H1 (cell line): Measurements from ENCODE around the gene COA1. TPM values are rescaled to one million over a fixed set of nuclear protein-coding genes. Genes with fewer than 3 reads are reported as not detected.

Source experiments
- CTCF ChIA-PET: fragments of 300-600 bp; sonication (Branson Sonifier 250); formaldehyde crosslinking; loops from one replicate; lab custom pipeline; 2021; ENCODE audit not compliant: partially characterized antibody; lab: Charles Lee
- POLR2A ChIA-PET: fragments of 300-600 bp; sonication (Branson Sonifier 250); formaldehyde crosslinking; loops from one replicate; lab custom pipeline; 2021; ENCODE audit warnings: inconsistent platforms; ENCODE audit not compliant: partially characterized antibody; lab: Charles Lee
- DNase-seq, 2 experiments: peaks; one replicate each; pipeline versions ENCODE4 v3.0.0 to v3.0.0-alpha.2; 2010 to 2022; ENCODE audit warnings: low spot score in 2 of 2, low read depth in 1 of 2, mixed read lengths in 1 of 2
- FAIRE-seq: peaks from 2 replicates; lab custom pipeline; 2011; peaks lifted over from hg19 to GRCh38; lab: Jason Lieb, UNC
- H2AFZ ChIP-seq: 2 replicates; pipeline ENCODE4 v1.8.1; 2012; ENCODE audit warnings: low read length, inconsistent platforms
- H2AK5ac ChIP-seq: 2 replicates; pipeline ENCODE4 v1.6.1; 2013; ENCODE audit warnings: low read depth, low read length
- H2BK120ac ChIP-seq: replicated peaks from 2 replicates; pipeline ENCODE3; 2013; ENCODE audit warnings: low read depth, low read length, inconsistent platforms
- H2BK12ac ChIP-seq: 2 replicates; pipeline ENCODE4 v1.6.1; 2013; ENCODE audit warnings: low read depth, low read length
- H2BK15ac ChIP-seq: 2 replicates; pipeline ENCODE4 v1.6.1; 2013; ENCODE audit warnings: low read length
- H2BK20ac ChIP-seq: 2 replicates; pipeline ENCODE4 v1.6.1; 2013; ENCODE audit warnings: low read length
- H2BK5ac ChIP-seq: 2 replicates; pipeline ENCODE4 v1.6.1; 2013; ENCODE audit warnings: low read depth, low read length
- H3K14ac ChIP-seq: 2 replicates; pipeline ENCODE4 v1.6.1; 2013; ENCODE audit warnings: inconsistent platforms; ENCODE audit not compliant: insufficient read length
- H3K18ac ChIP-seq: 2 replicates; pipeline ENCODE4 v1.6.1; 2013; ENCODE audit warnings: low read length; ENCODE audit errors: extremely low read depth
- H3K23ac ChIP-seq: 2 replicates; pipeline ENCODE4 v1.6.1; 2013; ENCODE audit warnings: inconsistent platforms; ENCODE audit not compliant: insufficient read length
- H3K23me2 ChIP-seq: 2 replicates; pipeline ENCODE4 v1.6.1; 2013; ENCODE audit warnings: low read depth, low read length
- H3K27ac ChIP-seq: 2 replicates; pipeline ENCODE4 v1.6.1; 2011; ENCODE audit warnings: low read depth, low read length, inconsistent platforms
- H3K27me3 ChIP-seq, 4 experiments: replicated peaks in 1 of 4; 1 replicate in 1 of 4; 2 replicates in 3 of 4; pipeline versions ENCODE4 v1.6.1 to v1.8.1; 2011 to 2013; ENCODE audit warnings: low read length in 3 of 4, mild to moderate bottlenecking in 3 of 4, inconsistent platforms in 2 of 4, mixed read lengths in 2 of 4, moderate library complexity in 1 of 4; ENCODE audit not compliant: control insufficient read depth in 3 of 4, insufficient read depth in 3 of 4; ENCODE audit errors: extremely low read depth in 1 of 4
- H3K36me3 ChIP-seq, 4 experiments: 2 replicates each; pipeline versions ENCODE4 v1.6.1 to v1.8.1; 2011 to 2013; ENCODE audit warnings: mild to moderate bottlenecking in 4 of 4, low read length in 3 of 4, moderate library complexity in 2 of 4, control low read depth in 1 of 4, inconsistent platforms in 1 of 4; ENCODE audit not compliant: insufficient read depth in 4 of 4, control insufficient read depth in 2 of 4
- H3K4ac ChIP-seq: replicated peaks from 2 replicates; pipeline ENCODE3; 2013; ENCODE audit warnings: low read length, low read depth, mixed read lengths, inconsistent platforms; ENCODE audit not compliant: insufficient read length
- H3K4me1 ChIP-seq, 4 experiments: replicated peaks in 1 of 4; 1 replicate in 1 of 4; 2 replicates in 3 of 4; pipeline versions ENCODE4 v1.6.1 to v1.8.1; 2011 to 2013; ENCODE audit warnings: low read length in 3 of 4, inconsistent platforms in 2 of 4, mixed read lengths in 1 of 4; ENCODE audit not compliant: insufficient read depth in 4 of 4, control insufficient read depth in 3 of 4
- H3K4me2 ChIP-seq, 2 experiments: 2 replicates each; pipeline versions ENCODE4 v1.6.1 to v1.8.1; 2011 to 2013; ENCODE audit warnings: low read depth in 2 of 2, low read length in 2 of 2, control low read depth in 1 of 2, inconsistent platforms in 1 of 2, mild to moderate bottlenecking in 1 of 2; ENCODE audit not compliant: insufficient read depth in 1 of 2
- H3K4me3 ChIP-seq, 4 experiments: fragments of 200-600, 300-600 bp in 1 of 4; sonication (generic), shearing (Covaris generic), sonication (Bioruptor Twin) in 1 of 4; 2 replicates each; pipeline versions ENCODE4 v1.5.1 to v1.8.1; 2011 to 2016; ENCODE audit warnings: low read length in 4 of 4, low read depth in 3 of 4, control low read depth in 2 of 4, inconsistent platforms in 2 of 4, mild to moderate bottlenecking in 2 of 4, mixed read lengths in 1 of 4, moderate library complexity in 1 of 4; ENCODE audit not compliant: insufficient read depth in 2 of 4; ENCODE audit errors: extremely low read depth in 1 of 4
- H3K56ac ChIP-seq: replicated peaks from 2 replicates; pipeline ENCODE3; 2013; ENCODE audit warnings: low read depth, mild to moderate bottlenecking, mixed read lengths, low read length, inconsistent platforms; ENCODE audit not compliant: insufficient read length
- H3K79me1 ChIP-seq: 2 replicates; pipeline ENCODE4 v1.6.1; 2013; ENCODE audit warnings: low read depth, low read length, control low read depth
- H3K79me2 ChIP-seq, 2 experiments: 2 replicates each; pipeline versions ENCODE4 v1.6.1 to v1.8.1; 2012 to 2013; ENCODE audit warnings: low read length in 2 of 2, mild to moderate bottlenecking in 2 of 2, inconsistent platforms in 1 of 2; ENCODE audit not compliant: insufficient read depth in 2 of 2, control insufficient read depth in 1 of 2
- H3K9ac ChIP-seq, 4 experiments: replicated peaks in 1 of 4; 1 replicate in 1 of 4; 2 replicates in 3 of 4; pipeline versions ENCODE4 v1.6.1 to v1.8.1; 2011 to 2013; ENCODE audit warnings: low read depth in 3 of 4, low read length in 3 of 4, control low read depth in 2 of 4, mild to moderate bottlenecking in 2 of 4, moderate library complexity in 2 of 4, inconsistent platforms in 1 of 4; ENCODE audit errors: extremely low read depth in 1 of 4
- H3K9me3 ChIP-seq, 2 experiments: 2 replicates each; pipeline versions ENCODE4 v1.6.1 to v1.8.1; 2012 to 2013; ENCODE audit warnings: mild to moderate bottlenecking in 2 of 2, moderate library complexity in 2 of 2, control low read depth in 1 of 2, inconsistent platforms in 1 of 2, low read depth in 1 of 2, low read length in 1 of 2, mixed read lengths in 1 of 2; ENCODE audit not compliant: insufficient read depth in 2 of 2
- H4K20me1 ChIP-seq, 2 experiments: replicated peaks in 1 of 2; 2 replicates each; pipeline versions ENCODE3 to v1.8.1; 2011 to 2013; ENCODE audit warnings: inconsistent platforms in 2 of 2, low read length in 2 of 2, mild to moderate bottlenecking in 1 of 2; ENCODE audit not compliant: insufficient read depth in 2 of 2, control insufficient read depth in 1 of 2
- H4K5ac ChIP-seq: 2 replicates; pipeline ENCODE4 v1.6.1; 2013; ENCODE audit warnings: low read length, low read depth, mixed read lengths, inconsistent platforms; ENCODE audit not compliant: insufficient read length
- H4K8ac ChIP-seq: 2 replicates; pipeline ENCODE4 v1.8.0; 2013; ENCODE audit warnings: mild to moderate bottlenecking, moderate library complexity, low read length, inconsistent platforms; ENCODE audit not compliant: insufficient read depth; ENCODE audit errors: extremely low read depth
- H4K91ac ChIP-seq: replicated peaks from 2 replicates; pipeline ENCODE3; 2013; ENCODE audit warnings: low read length, mixed read lengths, inconsistent platforms; ENCODE audit not compliant: insufficient read length
- BCL11A ChIP-seq, 2 experiments: IDR thresholded peaks; one replicate each; pipeline ENCODE4 v1.6.1; 2011; ENCODE audit warnings: low read depth in 2 of 2, low read length in 2 of 2, mild to moderate bottlenecking in 2 of 2
- CBX5 ChIP-seq: fragments of 300-800, 300-1000 bp; sonication (generic); IDR thresholded peaks from 2 replicates; pipeline ENCODE4 v1.7.1; 2016; ENCODE audit warnings: antibody characterized with exemption, low read length, low read depth
- CHD1 ChIP-seq: IDR thresholded peaks from 2 replicates; pipeline ENCODE4 v1.6.1; 2012; ENCODE audit warnings: low read depth, low read length, improper control_type of control experiment
- FOSL1 ChIP-seq: IDR thresholded peaks from 2 replicates; pipeline ENCODE4 v1.6.1; 2011; ENCODE audit warnings: mild to moderate bottlenecking, low read depth, low read length, moderate library complexity; ENCODE audit not compliant: insufficient read depth
- HDAC6 ChIP-seq: IDR thresholded peaks from one replicate; pipeline ENCODE4 v1.7.1; 2012; ENCODE audit warnings: low read depth, mild to moderate bottlenecking, inconsistent platforms, low read length, moderate library complexity
- POLR2AphosphoS5 ChIP-seq: IDR thresholded peaks from 2 replicates; pipeline ENCODE4 v1.6.1; 2011; ENCODE audit warnings: low read depth, low read length
- RFX5 ChIP-seq: IDR thresholded peaks from 2 replicates; pipeline ENCODE4 v1.6.1; 2011; ENCODE audit warnings: low read depth, low read length, improper control_type of control experiment, borderline replicate concordance
- YY1 ChIP-seq: IDR thresholded peaks from 2 replicates; pipeline ENCODE4 v1.6.1; 2011; ENCODE audit warnings: low read depth, mild to moderate bottlenecking, low read length
- WGBS, 2 experiments: shearing (Covaris generic) in 1 of 2; methylation state at CpG; one replicate each; pipeline versions ENCODE4 v1.1.6 to v1.1.7; 2013 to 2015; ENCODE audit warnings: low lambda C conversion rate in 2 of 2, mixed read lengths in 2 of 2, inconsistent platforms in 1 of 2, low coverage in 1 of 2, missing lambda C conversion rate in 1 of 2; ENCODE audit not compliant: insufficient replicate concordance in 2 of 2, insufficient coverage in 1 of 2, insufficient read length in 1 of 2; ENCODE audit errors: extremely low coverage in 1 of 2, missing lambda C conversion rate in 1 of 2; 5-methylcytosine and 5-hydroxymethylcytosine counted together
- polyA plus RNA-seq, 7 experiments: library from polyadenylated mRNA; depleted of rRNA in 3 of 7; stranded (reverse) in 5 of 7; unstranded in 2 of 7; fragments of >200 nt in 5 of 7; fragments of 200-250 nt in 2 of 7; gene quantifications; 1 replicate in 5 of 7; 2 replicates in 1 of 7; 4 replicates in 1 of 7; pipeline versions ENCODE4 v1.2.1 to v1.2.3, GENCODE V29; 2011 to 2013; ENCODE audit warnings: missing spikeins in 2 of 7, mixed read lengths in 2 of 7
- total RNA-seq: library from RNA; stranded (reverse); fragmentation: NEBNext Ultra II Directional; extraction: Animal tissue kit (Norgen Biotek cat#: 25700); gene quantifications from 2 replicates; pipeline ENCODE4 v1.2.1, GENCODE V29; 2021
- TF ChIP-seq, protein P1 (sequence below), 3 experiments: IDR thresholded peaks; 1 replicate in 2 of 3; 2 replicates in 1 of 3; pipeline versions ENCODE4 v1.5.1 to v1.6.1; 2011; ENCODE audit warnings: low read length in 3 of 3, mild to moderate bottlenecking in 3 of 3, inconsistent platforms in 2 of 3, low read depth in 1 of 3, moderate library complexity in 1 of 3; ENCODE audit not compliant: insufficient read depth in 1 of 3; ENCODE audit errors: control extremely low read depth in 1 of 3

Gene COA1
- total and polyA plus RNA-seq, 2 of the 8 experiments (the other 6 are each of a cell fraction or from before 2014, with no cell fraction given): 98.6 to 143 TPM

DNA sequence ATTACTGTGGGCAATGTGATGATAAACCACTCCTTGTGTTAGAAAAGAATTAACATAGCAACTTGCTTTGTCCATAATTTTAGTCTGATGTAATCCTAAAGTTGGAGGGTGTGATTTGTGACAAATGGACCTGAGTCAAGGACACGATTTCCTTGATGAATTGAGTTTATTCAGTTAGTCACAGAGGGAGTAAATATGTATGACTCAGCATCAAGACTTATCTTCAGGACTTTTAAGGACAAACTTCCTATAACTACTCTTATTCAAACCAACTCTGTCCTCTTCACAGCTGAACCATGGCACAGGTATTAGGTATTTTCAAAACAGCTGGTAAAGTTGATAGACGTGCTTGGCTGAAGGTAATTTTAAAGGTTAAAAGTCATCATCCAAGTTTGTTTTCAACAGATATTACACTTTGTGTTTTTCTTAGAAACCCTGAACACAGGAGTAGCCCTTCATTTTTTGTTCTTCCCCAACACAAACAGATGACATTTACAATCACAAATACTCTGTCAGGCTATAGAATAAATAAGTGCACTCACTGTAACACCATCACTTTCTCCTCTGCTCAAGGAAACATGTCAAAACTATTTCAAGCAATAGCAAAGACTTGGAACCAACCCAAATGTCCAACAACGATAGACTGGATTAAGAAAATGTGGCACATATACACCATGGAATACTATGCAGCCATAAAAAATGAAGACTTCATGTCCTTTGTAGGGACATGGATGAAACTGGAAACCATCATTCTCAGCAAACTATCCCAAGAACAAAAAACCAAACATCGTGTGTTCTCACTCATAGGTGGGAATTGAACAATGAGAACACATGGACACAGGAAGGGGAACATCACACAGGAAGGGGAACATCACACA lies 54.5 kb downstream of the COA1 start:
- Histone ChIP-seq H3K4me3 (no peak overlapping the region), H2BK120ac (no peak overlapping the region), H4K91ac (no peak overlapping the region), H3K9me3 (no peaks in the 10 kb centered on the region), H3K14ac (no peak overlapping the region), H3K18ac (no peak overlapping the region), H3K4me1 (no peaks in the 10 kb centered on the region; a peak in 1 of 7 replicates), H3K27me3 (no peaks in the 10 kb centered on the region), H2BK15ac (no peak overlapping the region), H2BK12ac (no peak overlapping the region), H3K23ac (no peak overlapping the region), H3K4ac (no peak overlapping the region), H3K9ac (no peak overlapping the region), H3K23me2 (no peaks in the 10 kb centered on the region), H3K79me2 (peaks cover 10 to 97% of the 10 kb centered on the region in 2 experiments), H3K4me2 (no peak overlapping the region), H2BK20ac (no peak overlapping the region), H3K36me3 (no peaks in the 10 kb centered on the region), H4K8ac (no peak overlapping the region), H2AFZ (no peak overlapping the region), H3K27ac (no peak overlapping the region), H4K20me1 (no peaks in the 10 kb centered on the region), H2AK5ac (no peak overlapping the region), H2BK5ac (no peak overlapping the region), H3K79me1 (no peaks in the 10 kb centered on the region; the same call in 1 of the 2 replicates), H3K56ac (no peak overlapping the region), H4K5ac (no peak overlapping the region)
- ChIA-PET CTCF (no interaction called here), POLR2A (no interaction called here)
- no peak for FAIRE-seq
- DNase-seq: no peak
- 86% methylated on average over 4 of the region's 4 CpGs; no CpG with 5 or more reads in 1 of the 2 experiments for WGBS, 2 experiments
- no peak for TF ChIP-seq BCL11A (IDR thresholded peaks at IDR 0.05; ENCODE audit: low read depth in 2 of 2, low read length in 2 of 2)
- TF ChIP-seq YY1: no peak
- no peak for TF ChIP-seq HDAC6
- TF ChIP-seq FOSL1: no peak
- no peak for TF ChIP-seq CBX5
- TF ChIP-seq POLR2AphosphoS5: no peak
- TF ChIP-seq, protein P1, sequence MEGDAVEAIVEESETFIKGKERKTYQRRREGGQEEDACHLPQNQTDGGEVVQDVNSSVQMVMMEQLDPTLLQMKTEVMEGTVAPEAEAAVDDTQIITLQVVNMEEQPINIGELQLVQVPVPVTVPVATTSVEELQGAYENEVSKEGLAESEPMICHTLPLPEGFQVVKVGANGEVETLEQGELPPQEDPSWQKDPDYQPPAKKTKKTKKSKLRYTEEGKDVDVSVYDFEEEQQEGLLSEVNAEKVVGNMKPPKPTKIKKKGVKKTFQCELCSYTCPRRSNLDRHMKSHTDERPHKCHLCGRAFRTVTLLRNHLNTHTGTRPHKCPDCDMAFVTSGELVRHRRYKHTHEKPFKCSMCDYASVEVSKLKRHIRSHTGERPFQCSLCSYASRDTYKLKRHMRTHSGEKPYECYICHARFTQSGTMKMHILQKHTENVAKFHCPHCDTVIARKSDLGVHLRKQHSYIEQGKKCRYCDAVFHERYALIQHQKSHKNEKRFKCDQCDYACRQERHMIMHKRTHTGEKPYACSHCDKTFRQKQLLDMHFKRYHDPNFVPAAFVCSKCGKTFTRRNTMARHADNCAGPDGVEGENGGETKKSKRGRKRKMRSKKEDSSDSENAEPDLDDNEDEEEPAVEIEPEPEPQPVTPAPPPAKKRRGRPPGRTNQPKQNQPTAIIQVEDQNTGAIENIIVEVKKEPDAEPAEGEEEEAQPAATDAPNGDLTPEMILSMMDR (IDR thresholded peaks at IDR 0.05; ENCODE audit: control extremely low read depth in 1 of 3, insufficient read depth in 1 of 3, low read depth in 1 of 3, low read length in 3 of 3): no peak
- TF ChIP-seq CHD1: no peak
- no peak for TF ChIP-seq RFX5
